HepG2 (cell line): ENCODE results near the gene CAMK2D. TPM values are rescaled to one million over a fixed set of nuclear protein-coding genes. Genes with fewer than 3 reads are reported as not detected.
"Not testable (repeated sequence)": the region's sequence is repeated elsewhere in the genome, so short reads cannot be mapped to it uniquely, and the experiment has no call there.

Source experiments
- ATAC-seq: fragments of 200-7000 bp; cut with Tn5 transposase; 3 replicates; pipeline ENCODE4 v1.9.1; 2020; ENCODE audit warnings: mild to moderate bottlenecking, moderate library complexity
- BruUV-seq: library from RNA; stranded (reverse); fragments of 400-500 nt; replicated peaks from 2 replicates; lab custom pipeline; 2021; lab: Mats Ljungman, UMichigan
- CTCF ChIA-PET: fragments of 300-600 bp; formaldehyde crosslinking; extraction: SDS; loops from one replicate; lab custom pipeline; 2021; ENCODE audit warnings: low total read pairs, inconsistent platforms, low intra/inter-chr PET ratio; lab: Yijun Ruan, JAX
- POLR2A ChIA-PET: fragments of 350-600 bp; sonication (Branson Sonifier 250); formaldehyde crosslinking; loops from one replicate; lab custom pipeline; 2020; ENCODE audit warnings: antibody characterized with exemption, inconsistent platforms; lab: Yijun Ruan, JAX
- DNase-seq: peaks from one replicate; pipeline ENCODE4 v3.0.0-alpha.2; 2015; ENCODE audit warnings: low spot score
- FAIRE-seq: peaks from 3 replicates; lab custom pipeline; 2011; peaks lifted over from hg19 to GRCh38; lab: Jason Lieb, UNC
- H2AFZ ChIP-seq: one replicate; pipeline ENCODE4 v1.6.1; 2011; ENCODE audit warnings: low read length, inconsistent platforms
- H3K27ac ChIP-seq: fragments of 300-600 bp; 3 replicates; pipeline ENCODE4 v1.8.0; 2011; ENCODE audit warnings: mixed run types, mild to moderate bottlenecking, mixed read lengths, low read length, inconsistent platforms; ENCODE audit not compliant: insufficient read depth; ENCODE audit errors: extremely low read length
- H3K27me3 ChIP-seq, 2 experiments: fragments of 200-600 bp in 1 of 2; 2 replicates in 1 of 2; 3 replicates in 1 of 2; pipeline versions ENCODE4 v1.6.0 to v1.8.0; 2011; ENCODE audit warnings: low read length in 2 of 2, mild to moderate bottlenecking in 2 of 2, moderate library complexity in 2 of 2, inconsistent platforms in 1 of 2; ENCODE audit not compliant: insufficient read depth in 2 of 2, control insufficient read depth in 1 of 2
- H3K36me3 ChIP-seq, 2 experiments: fragments of 200-600 bp in 1 of 2; replicated peaks in 1 of 2; 2 replicates in 1 of 2; 3 replicates in 1 of 2; pipeline versions ENCODE4 v1.5.1 to v1.8.0; 2011; ENCODE audit warnings: low read length in 2 of 2, inconsistent platforms in 1 of 2; ENCODE audit not compliant: insufficient read depth in 2 of 2, control insufficient read depth in 1 of 2
- H3K4me1 ChIP-seq: 2 replicates; pipeline ENCODE4 v1.5.1; 2012; ENCODE audit warnings: low read length, inconsistent platforms; ENCODE audit not compliant: insufficient read depth
- H3K4me2 ChIP-seq: 2 replicates; pipeline ENCODE4 v1.6.0; 2011; ENCODE audit warnings: low read depth, low read length, inconsistent platforms
- H3K4me3 ChIP-seq, 3 experiments: fragments of 200-600 bp in 1 of 3; sonication (generic), shearing (Covaris generic) in 1 of 3; replicated peaks in 1 of 3; 2 replicates each; pipeline ENCODE4 v1.5.1; 2011 to 2016; ENCODE audit warnings: low read length in 3 of 3, inconsistent platforms in 2 of 3, low read depth in 2 of 3, mild to moderate bottlenecking in 2 of 3, control low read depth in 1 of 3, mixed read lengths in 1 of 3; ENCODE audit not compliant: insufficient read depth in 1 of 3
- H3K79me2 ChIP-seq: one replicate; pipeline ENCODE4 v1.6.1; 2011; ENCODE audit warnings: low read length, inconsistent platforms; ENCODE audit not compliant: insufficient read depth
- H3K9ac ChIP-seq: 2 replicates; pipeline ENCODE4 v1.6.0; 2011; ENCODE audit warnings: mild to moderate bottlenecking, low read depth, low read length, inconsistent platforms; ENCODE audit not compliant: insufficient read depth
- H3K9me3 ChIP-seq: 2 replicates; pipeline ENCODE4 v1.5.1; 2012; ENCODE audit warnings: mild to moderate bottlenecking, low read length
- H4K20me1 ChIP-seq: 2 replicates; pipeline ENCODE4 v1.6.0; 2011; ENCODE audit warnings: inconsistent platforms, mild to moderate bottlenecking, low read length, moderate library complexity; ENCODE audit not compliant: insufficient read depth
- ARHGAP35 ChIP-seq: sonication (generic); formaldehyde crosslinking; IDR thresholded peaks from 2 replicates; pipeline ENCODE4 v1.9.0; 2022; ENCODE audit warnings: mild to moderate bottlenecking, inconsistent platforms, moderate library complexity, missing genetic modification reagents, borderline replicate concordance
- HMG20B ChIP-seq: conservative IDR thresholded peaks from 2 replicates; pipeline ENCODE4 v1.6.1; 2016; ENCODE audit warnings: missing genetic modification reagents, missing compliant biosample characterization
- IKZF1 ChIP-seq: fragments of 450-650 bp; IDR thresholded peaks from 2 replicates; pipeline ENCODE4 v1.7.1; 2016
- MBD4 ChIP-seq: IDR thresholded peaks from 2 replicates; pipeline ENCODE4 v1.6.1; 2012; ENCODE audit warnings: low read length, inconsistent platforms, borderline replicate concordance
- MEIS1 ChIP-seq: sonication (generic); formaldehyde crosslinking; IDR thresholded peaks from 2 replicates; pipeline ENCODE4 v1.9.0; 2021; ENCODE audit warnings: mild to moderate bottlenecking, missing genetic modification reagents, moderate library complexity, borderline replicate concordance
- RBAK ChIP-seq: sonication (generic); formaldehyde crosslinking; IDR thresholded peaks from 2 replicates; pipeline ENCODE4 v1.5.1; 2020; ENCODE audit warnings: mild to moderate bottlenecking, missing genetic modification reagents
- SAP130 ChIP-seq: IDR thresholded peaks from 2 replicates; pipeline ENCODE4 v1.6.1; 2016; ENCODE audit warnings: low read depth
- SP5 ChIP-seq: IDR thresholded peaks from 2 replicates; pipeline ENCODE4 v1.6.1; 2016; ENCODE audit warnings: low read depth, borderline replicate concordance
- TAF1 ChIP-seq: sonication (generic); formaldehyde crosslinking; IDR thresholded peaks from 2 replicates; pipeline ENCODE4 v1.4.0; 2020; ENCODE audit warnings: missing genetic modification reagents
- TBP ChIP-seq: sonication (generic); formaldehyde crosslinking; IDR thresholded peaks from 2 replicates; pipeline ENCODE4 v1.5.0; 2020; ENCODE audit warnings: missing genetic modification reagents
- ZNF552 ChIP-seq: sonication (generic); formaldehyde crosslinking; IDR thresholded peaks from 2 replicates; pipeline ENCODE4 v1.9.0; 2022; ENCODE audit warnings: missing genetic modification reagents, mild to moderate bottlenecking, borderline replicate concordance
- ZNF879 ChIP-seq: sonication (generic); formaldehyde crosslinking; IDR thresholded peaks from 2 replicates; pipeline ENCODE4 v1.8.1; 2023; ENCODE audit warnings: missing genetic modification reagents
- WGBS: methylation state at CpG from one replicate; pipeline ENCODE4 v1.1.6; 2017; ENCODE audit warnings: low lambda C conversion rate; 5-methylcytosine and 5-hydroxymethylcytosine counted together
- in situ Hi-C: cut with HindIII; loops from 2 replicates; pipeline ENCODE4 v1.10.0; 2017; ENCODE audit warnings: low pct_unique_long_range_greater_than_20kb; ENCODE audit not compliant: extremely low pct_ligation_motif_present
- intact Hi-C: fragments of 100-400 bp; cut with micrococcal nuclease; formaldehyde crosslinking; loops from one replicate; pipeline ENCODE4 v1.10.0; 2022; ENCODE audit not compliant: unreplicated experiment
- polyA plus RNA-seq, 8 experiments: library from polyadenylated mRNA; depleted of rRNA in 3 of 8; stranded (reverse) in 7 of 8; unstranded in 1 of 8; fragments of >200 nt; fragmentation: Illumina TruSeq in 4 of 8; extraction: Trizol in 4 of 8; gene quantifications; 2 replicates each; pipeline versions ENCODE4 v1.2.1 to v1.2.3, GENCODE V29; 2011 to 2016; ENCODE audit warnings: low read depth in 4 of 8, missing spikeins in 1 of 8, mixed read lengths in 1 of 8; ENCODE audit not compliant: insufficient read depth in 1 of 8
- total RNA-seq, 5 experiments: library from RNA; depleted of rRNA; stranded (reverse); fragments of >200 nt; fragmentation: Illumina TruSeq; extraction: Trizol; gene quantifications; 2 replicates each; pipeline ENCODE4 v1.2.3, GENCODE V29; 2016; ENCODE audit warnings: low read depth in 1 of 5
- TF ChIP-seq, protein P1 (sequence below): sonication (generic); formaldehyde crosslinking; IDR thresholded peaks from 2 replicates; pipeline ENCODE4 v1.4.0; 2020; ENCODE audit warnings: missing genetic modification reagents, borderline replicate concordance
- TF ChIP-seq, protein P2 (sequence below): IDR thresholded peaks from 2 replicates; pipeline ENCODE4 v1.6.1; 2016; ENCODE audit warnings: missing biosample characterization, missing genetic modification reagents, low read depth

Gene CAMK2D
- total and polyA plus RNA-seq, 2 of the 13 experiments (the other 11 are each of a cell fraction or from before 2014, with no cell fraction given): 18.0 to 65.4 TPM

DNA sequence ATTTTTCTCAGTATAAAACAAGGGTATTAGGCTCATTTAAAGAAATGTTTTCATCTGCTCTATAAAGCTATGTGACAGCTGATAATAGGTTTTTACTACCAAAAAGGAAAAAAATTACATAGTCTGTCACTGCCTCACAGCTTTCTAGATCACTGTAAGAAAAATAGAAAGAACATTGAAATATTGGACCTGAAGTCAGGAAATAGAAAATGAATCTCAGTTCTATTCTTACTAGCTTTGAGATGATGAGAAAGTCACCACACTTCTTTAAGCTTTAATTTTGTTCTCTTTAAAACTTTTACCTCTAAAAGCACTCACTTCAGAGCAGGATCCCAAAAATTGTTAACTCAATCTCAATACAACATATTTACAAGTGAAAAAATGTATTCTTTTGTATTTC lies 45.3 kb upstream of the CAMK2D start (continued):
- no peak for TF ChIP-seq HMG20B (CRISPR knock-in tag)
- TF ChIP-seq SP5: no peak
- no peak for TF ChIP-seq ARHGAP35 (CRISPR knock-in tag)
- no peak for TF ChIP-seq ZNF879

DNA sequence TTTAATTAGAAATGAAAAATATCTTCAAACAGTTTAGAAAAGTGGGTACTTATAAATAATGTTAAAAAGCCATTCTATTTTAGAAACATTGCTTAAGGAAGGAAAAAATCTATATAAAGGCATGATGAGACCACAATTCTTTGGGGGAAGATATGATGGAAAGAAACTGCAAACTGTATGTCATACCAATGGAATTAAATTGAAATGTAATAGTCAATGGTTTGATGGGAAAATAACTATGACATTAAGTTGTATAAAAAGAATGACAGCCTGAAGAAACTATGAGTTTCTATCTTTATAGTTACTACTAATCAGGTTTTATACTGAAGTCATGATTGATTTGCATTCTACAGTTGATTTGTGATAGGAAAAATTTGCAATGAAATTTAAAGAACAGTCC lies 40.3 kb upstream of the CAMK2D start:
- no peaks in the 10 kb centered on the region for H3K4me1 ChIP-seq
- TF ChIP-seq ZNF552 (CRISPR knock-in tag) (no peak), IKZF1 (no peak), TBP (CRISPR knock-in tag) (no peak), SAP130 (CRISPR knock-in tag) (no peak), MEIS1 (no peak), TAF1 (no peak), RBAK (CRISPR knock-in tag) (no peak), MBD4 (no peak)
- TF ChIP-seq, protein P1, sequence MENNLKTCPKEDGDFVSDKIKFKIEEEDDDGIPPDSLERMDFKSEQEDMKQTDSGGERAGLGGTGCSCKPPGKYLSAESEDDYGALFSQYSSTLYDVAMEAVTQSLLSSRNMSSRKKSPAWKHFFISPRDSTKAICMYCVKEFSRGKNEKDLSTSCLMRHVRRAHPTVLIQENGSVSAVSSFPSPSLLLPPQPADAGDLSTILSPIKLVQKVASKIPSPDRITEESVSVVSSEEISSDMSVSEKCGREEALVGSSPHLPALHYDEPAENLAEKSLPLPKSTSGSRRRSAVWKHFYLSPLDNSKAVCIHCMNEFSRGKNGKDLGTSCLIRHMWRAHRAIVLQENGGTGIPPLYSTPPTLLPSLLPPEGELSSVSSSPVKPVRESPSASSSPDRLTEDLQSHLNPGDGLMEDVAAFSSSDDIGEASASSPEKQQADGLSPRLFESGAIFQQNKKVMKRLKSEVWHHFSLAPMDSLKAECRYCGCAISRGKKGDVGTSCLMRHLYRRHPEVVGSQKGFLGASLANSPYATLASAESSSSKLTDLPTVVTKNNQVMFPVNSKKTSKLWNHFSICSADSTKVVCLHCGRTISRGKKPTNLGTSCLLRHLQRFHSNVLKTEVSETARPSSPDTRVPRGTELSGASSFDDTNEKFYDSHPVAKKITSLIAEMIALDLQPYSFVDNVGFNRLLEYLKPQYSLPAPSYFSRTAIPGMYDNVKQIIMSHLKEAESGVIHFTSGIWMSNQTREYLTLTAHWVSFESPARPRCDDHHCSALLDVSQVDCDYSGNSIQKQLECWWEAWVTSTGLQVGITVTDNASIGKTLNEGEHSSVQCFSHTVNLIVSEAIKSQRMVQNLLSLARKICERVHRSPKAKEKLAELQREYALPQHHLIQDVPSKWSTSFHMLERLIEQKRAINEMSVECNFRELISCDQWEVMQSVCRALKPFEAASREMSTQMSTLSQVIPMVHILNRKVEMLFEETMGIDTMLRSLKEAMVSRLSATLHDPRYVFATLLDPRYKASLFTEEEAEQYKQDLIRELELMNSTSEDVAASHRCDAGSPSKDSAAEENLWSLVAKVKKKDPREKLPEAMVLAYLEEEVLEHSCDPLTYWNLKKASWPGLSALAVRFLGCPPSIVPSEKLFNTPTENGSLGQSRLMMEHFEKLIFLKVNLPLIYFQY (CRISPR knock-in tag): no peak
- TF ChIP-seq, protein P2, sequence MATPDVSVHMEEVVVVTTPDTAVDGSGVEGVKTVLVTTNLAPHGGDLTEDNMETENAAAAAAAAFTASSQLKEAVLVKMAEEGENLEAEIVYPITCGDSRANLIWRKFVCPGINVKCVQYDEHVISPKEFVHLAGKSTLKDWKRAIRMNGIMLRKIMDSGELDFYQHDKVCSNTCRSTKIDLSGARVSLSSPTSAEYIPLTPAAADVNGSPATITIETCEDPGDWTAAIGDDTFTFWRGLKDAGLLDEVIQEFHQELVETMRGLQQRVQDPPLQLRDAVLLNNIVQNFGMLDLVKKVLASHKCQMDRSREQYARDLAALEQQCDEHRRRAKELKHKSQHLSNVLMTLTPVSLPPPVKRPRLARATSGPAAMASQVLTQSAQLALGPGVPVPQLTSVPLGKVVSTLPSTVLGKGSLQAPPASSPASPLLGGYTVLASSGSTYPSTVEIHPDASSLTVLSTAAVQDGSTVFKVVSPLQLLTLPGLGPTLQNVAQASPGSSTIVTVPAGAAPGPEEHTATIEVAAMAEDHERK: no peak
- TF ChIP-seq, all 625 proteins: peak for 0
- no peaks in the 10 kb centered on the region for H3K9me3 ChIP-seq
- no peak overlapping the region for H2AFZ ChIP-seq
- no peak overlapping the region for H3K4me2 ChIP-seq
- CTCF ChIA-PET: no interaction called here
- intact Hi-C loops (no loop called here), in situ Hi-C loops (no loop called here)
- no peak overlapping the region for H3K9ac ChIP-seq
- H3K27ac ChIP-seq: no peak overlapping the region
- FAIRE-seq (no peak), ATAC-seq (no peak), DNase-seq (no peak)
- H4K20me1 ChIP-seq: no peaks in the 10 kb centered on the region
- no peaks in the 10 kb centered on the region for H3K79me2 ChIP-seq
- POLR2A ChIA-PET: no interaction called here
- no peaks in the 10 kb centered on the region for H3K27me3 ChIP-seq
- no peaks in the 10 kb centered on the region for H3K36me3 ChIP-seq
- BruUV-seq: no TSS peak
- no peak overlapping the region for H3K4me3 ChIP-seq

DNA sequence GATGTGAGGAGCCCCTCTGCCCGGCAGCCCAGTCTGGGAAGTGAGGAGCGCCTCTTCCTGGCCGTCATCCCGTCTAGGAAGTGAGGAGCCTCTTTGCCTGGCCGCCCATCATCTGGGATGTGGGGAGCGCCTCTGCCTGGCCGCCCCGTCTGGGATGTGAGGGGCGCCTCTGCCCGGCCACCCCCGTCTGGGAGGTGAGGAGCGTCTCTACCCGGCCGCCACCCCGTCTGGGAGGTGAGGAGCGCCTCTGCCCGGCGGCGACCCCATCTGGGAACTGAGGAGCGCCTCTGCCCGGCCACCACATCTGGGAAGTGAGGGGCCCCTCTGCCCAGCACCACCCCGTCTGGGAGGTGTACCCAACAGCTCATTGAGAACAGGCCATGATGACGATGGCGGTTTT lies 34.8 kb upstream of the CAMK2D start:
- CTCF ChIA-PET, H3K27ac ChIP-seq, H3K9me3 ChIP-seq, H3K4me1 ChIP-seq, ATAC-seq, DNase-seq, H3K36me3 ChIP-seq, H3K27me3 ChIP-seq, H2AFZ ChIP-seq, H3K4me3 ChIP-seq, BruUV-seq, in situ Hi-C loops, H3K4me2 ChIP-seq, H3K79me2 ChIP-seq, intact Hi-C loops, FAIRE-seq, H3K9ac ChIP-seq, H4K20me1 ChIP-seq, POLR2A ChIA-PET: not testable (repeated sequence)
- 84% methylated on average over 5 of the region's 24 CpGs for WGBS
